NCI-H2081 treated with DMSO at 0.1 percent for 48 hours (cell line): ENCODE measurements around the gene SULT1A2.
"Not testable (repeated sequence)": the region's sequence is repeated elsewhere in the genome, so short reads cannot be mapped to it uniquely, and the experiment has no call there.

Experiments
- DNase-seq: peaks from one replicate; lab custom pipeline; 2025; lab: John Stamatoyannopoulos, UW

SULT1A2 gene

GRCh38 chr16:28591355-28591754 is 5.5 kb downstream of the SULT1A2 start:
- DNase-seq = no peak

- DNase-seq = no peak
Measured at GRCh38 chr16:28590384-28591340, 6.2 kb downstream of the SULT1A2 start.

- DNase-seq = no peak
Measured at GRCh38 chr16:28589930-28590329, 6.9 kb downstream of the SULT1A2 start.

- DNase-seq = no peak
Measured at GRCh38 chr16:28589069-28589468, 7.8 kb downstream of the SULT1A2 start.

DNA sequence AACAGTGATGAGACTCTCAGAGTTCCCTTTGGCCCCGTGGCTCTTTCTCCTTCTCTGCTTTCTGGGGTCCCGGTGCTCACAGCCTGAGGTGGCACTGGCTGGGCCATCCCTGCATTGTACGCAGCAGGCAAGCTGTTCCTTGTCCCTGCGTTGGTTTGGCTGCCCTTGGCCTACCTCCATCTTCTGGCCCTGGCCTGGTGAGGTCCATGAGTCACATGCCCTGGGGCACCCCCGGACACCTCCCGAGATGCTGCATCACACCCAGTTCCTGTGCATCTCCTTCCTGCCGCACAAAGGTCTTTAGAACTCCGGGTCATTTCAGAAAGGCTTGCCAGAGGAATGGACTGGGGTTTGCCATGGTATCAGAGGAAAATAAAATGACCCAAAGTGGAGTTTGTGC is 9.5 kb downstream of the SULT1A2 start:
- DNase-seq = no peak

DNA sequence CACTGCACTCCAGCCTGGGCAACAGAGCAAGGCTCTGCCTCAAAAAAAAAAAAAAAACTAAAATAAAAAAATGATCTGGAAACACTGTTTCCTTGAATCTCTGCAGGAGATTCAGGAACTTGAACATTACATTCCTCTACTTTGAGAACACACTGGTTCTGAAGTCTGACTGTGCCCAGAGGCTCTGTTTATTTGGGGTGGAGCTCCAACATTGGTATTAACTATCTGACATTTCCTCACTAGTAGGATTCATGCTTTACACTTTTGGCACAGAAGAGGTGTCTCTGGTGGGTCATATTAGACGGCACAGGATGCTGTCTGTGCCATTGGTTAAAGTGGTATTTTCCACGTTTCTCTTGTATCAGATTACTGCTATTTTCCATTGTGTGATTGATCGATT is 10.4 kb downstream of the SULT1A2 start:
- DNase-seq = no peak

- DNase-seq = no peak
Measured at GRCh38 chr16:28585674-28586073, 11.2 kb downstream of the SULT1A2 start.

DNA sequence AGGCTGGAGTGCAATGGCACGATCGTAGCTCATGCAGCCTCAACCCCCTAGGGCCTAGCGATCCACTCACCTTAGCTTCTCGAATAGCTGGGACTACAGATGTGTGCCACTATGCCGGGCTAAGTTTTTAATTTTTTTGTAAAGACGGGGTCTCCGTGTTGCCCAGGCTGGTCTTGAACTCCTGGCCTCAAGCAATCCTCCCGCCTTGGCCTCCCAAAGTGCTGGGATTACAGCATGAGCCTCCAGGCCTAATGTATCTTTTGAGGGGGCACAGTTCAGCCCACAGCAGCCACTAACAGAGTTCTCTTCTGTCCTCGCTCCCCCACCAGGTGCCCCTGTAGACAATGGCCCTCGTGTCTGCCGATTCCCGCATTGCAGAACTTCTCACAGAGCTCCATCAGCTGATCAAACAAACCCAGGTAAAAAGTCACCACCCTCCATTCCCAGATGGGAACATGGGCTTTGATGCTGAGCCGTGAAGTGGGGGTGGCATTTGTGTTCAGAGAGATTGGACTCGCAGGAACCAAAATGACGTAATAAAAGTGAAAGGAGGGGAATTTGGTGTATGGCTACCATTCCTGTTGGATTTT is 16.0 kb downstream of the SULT1A2 start:
- DNase-seq = no peak

- DNase-seq = no peak
Measured at GRCh38 chr16:28575446-28576109, 21.3 kb downstream of the SULT1A2 start.

- DNase-seq = no peak
Measured at GRCh38 chr16:28574925-28575324, 21.9 kb downstream of the SULT1A2 start.

- DNase-seq = no peak
Measured at GRCh38 chr16:28573738-28574718, 22.8 kb downstream of the SULT1A2 start.

- no peak for DNase-seq
Measured at GRCh38 chr16:28572696-28573510, 23.9 kb downstream of the SULT1A2 start.

GRCh38 chr16:28569968-28570752 is 26.7 kb downstream of the SULT1A2 start:
- DNase-seq = no peak

DNA sequence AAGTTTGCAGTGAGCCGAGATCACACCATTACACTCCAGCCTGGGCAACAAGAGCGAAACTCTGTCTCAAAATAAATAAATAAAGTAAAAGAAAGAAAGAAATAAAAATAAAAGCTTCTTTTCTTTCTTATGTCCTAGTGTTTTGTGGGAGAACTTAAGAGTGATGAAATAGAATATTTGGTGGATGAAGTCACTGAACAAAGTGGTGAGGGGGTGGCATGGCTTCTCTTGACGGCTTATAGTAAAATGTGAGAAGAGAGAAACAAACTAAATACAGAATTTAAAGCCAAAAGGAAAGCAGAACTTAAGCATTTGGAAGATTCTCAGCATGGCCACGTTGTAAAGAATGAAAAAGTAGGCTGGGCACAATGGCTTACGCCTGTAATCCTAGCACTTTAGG is 27.8 kb downstream of the SULT1A2 start:
- DNase-seq = no peak

DNA sequence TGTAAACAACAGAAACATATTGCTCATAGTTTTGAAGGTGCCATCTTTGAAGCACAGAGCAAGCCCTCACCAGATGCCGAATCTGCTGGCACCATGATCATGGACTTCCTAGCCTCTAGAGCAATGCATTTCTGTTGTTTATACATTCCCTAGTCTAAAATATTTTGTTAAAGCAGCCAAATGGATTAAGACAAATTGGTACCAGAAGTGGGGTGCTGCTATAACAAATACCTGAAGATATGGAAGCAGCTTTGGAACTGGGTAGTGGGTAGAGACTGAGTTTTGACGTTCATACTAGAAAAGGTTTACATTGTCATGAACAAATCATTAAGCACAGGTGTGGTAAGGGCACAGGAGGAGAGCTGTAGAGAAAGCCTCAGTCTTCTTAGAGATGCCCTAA is 29.6 kb downstream of the SULT1A2 start:
- DNase-seq = no peak

GRCh38 chr16:28566233-28566925 is 30.5 kb downstream of the SULT1A2 start:
- not testable (repeated sequence) for DNase-seq

DNA sequence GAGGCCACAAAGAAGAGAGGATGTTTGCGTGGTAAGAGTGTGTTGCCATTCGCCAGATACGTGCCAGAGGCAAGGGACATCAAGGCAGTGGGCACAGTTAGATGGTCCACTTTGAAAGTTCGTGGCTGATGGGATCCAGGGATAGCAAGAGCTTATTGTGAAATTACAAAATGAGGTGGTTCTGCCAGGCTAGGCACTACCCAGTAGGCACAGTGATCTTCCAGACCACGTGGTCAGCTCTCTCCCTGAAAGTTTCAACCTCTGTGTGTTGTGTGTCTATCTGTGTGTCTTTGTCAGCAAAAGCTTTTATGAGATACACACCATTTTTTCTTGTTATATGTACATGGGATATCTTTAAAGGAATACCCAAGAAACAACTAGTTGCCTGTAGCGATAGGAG is 33.6 kb downstream of the SULT1A2 start:
- no peak for DNase-seq

GRCh38 chr16:28562199-28562598 is 34.7 kb downstream of the SULT1A2 start:
- no peak for DNase-seq

DNA sequence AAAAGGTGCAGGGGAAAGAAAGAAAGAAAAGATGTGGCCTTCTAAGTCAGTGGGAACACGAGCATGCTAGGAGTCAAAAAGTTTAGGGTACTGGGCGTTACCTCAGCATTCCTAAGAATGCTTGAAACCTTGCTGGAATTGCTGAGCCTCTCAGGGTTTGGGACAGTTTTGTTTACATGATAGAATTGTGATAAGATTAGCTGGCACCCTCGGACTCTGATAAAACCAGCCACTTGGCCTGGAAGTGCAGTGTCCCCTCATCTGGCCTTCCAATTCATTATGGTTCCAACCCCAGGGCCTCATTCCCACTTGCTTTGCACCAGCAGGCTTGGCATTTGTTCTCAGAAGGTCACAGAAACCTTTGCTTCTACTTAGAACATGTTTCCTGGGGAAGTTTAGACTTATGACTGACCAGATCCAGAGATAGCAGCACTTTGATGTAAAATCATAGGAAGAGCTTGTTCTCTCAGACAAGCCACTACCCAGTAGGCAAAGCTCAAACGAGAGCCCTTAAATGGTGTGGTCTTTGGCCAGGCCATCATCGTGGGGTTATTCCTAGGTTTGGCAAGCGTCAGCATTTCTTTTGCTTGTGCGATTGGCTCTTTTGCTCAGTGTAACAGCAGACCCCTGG is 35.2 kb downstream of the SULT1A2 start:
- DNase-seq = no peak
